SK-N-SH treated with all-trans-retinoic acid at 6 μM for 48 hours (cell line): ENCODE measurements around the gene FAM50A.

ENCODE experiments used
- ATAC-seq: fragments of 200-7000 bp; cut with Tn5 transposase; 3 replicates; pipeline ENCODE4 v1.9.1; 2020; ENCODE audit warnings: mild to moderate bottlenecking, moderate library complexity
- ARNTL ChIP-seq: fragments of 450-650 bp; formaldehyde crosslinking; IDR thresholded peaks from 2 replicates; pipeline ENCODE4 v1.5.0; 2020; ENCODE audit warnings: low read depth, mild to moderate bottlenecking, moderate library complexity, borderline replicate concordance
- CSDC2 ChIP-seq: fragments of 250-450 bp; sonication (Bioruptor Pico); IDR thresholded peaks from 2 replicates; pipeline ENCODE4 v1.5.0; 2020; ENCODE audit warnings: mild to moderate bottlenecking, moderate library complexity
- GLIS3 ChIP-seq: fragments of 250-450 bp; sonication (Bioruptor Pico); IDR thresholded peaks from 2 replicates; pipeline ENCODE4 v1.5.0; 2020; ENCODE audit warnings: mild to moderate bottlenecking, moderate library complexity
- ISL1 ChIP-seq: fragments of 250-450 bp; sonication (Bioruptor Pico); IDR thresholded peaks from 2 replicates; pipeline ENCODE4 v2.1.2; 2022; ENCODE audit warnings: mild to moderate bottlenecking, moderate library complexity
- OSR1 ChIP-seq: fragments of 250-450 bp; sonication (Bioruptor Pico); IDR thresholded peaks from 2 replicates; pipeline ENCODE4 v1.8.0; 2022; ENCODE audit warnings: moderate library complexity, mild to moderate bottlenecking, inconsistent platforms
- PATZ1 ChIP-seq: fragments of 250-450 bp; sonication (Bioruptor Pico); IDR thresholded peaks from 2 replicates; pipeline ENCODE4 v1.8.0; 2020; ENCODE audit warnings: mild to moderate bottlenecking, moderate library complexity, borderline replicate concordance
- POU6F1 ChIP-seq: fragments of 250-450 bp; sonication (Bioruptor Pico); IDR thresholded peaks from 2 replicates; pipeline ENCODE4 v1.8.0; 2021; ENCODE audit warnings: low read depth, mild to moderate bottlenecking, moderate library complexity, borderline replicate concordance
- PPARA ChIP-seq: fragments of 250-450 bp; sonication (Bioruptor Pico); IDR thresholded peaks from 2 replicates; pipeline ENCODE4 v1.5.0; 2020; ENCODE audit warnings: mild to moderate bottlenecking, borderline replicate concordance
- RARB ChIP-seq: fragments of 250-450 bp; sonication (Bioruptor Pico); IDR thresholded peaks from 2 replicates; pipeline ENCODE4 v1.8.0; 2021; ENCODE audit warnings: mild to moderate bottlenecking, moderate library complexity
- SNAI2 ChIP-seq: fragments of 250-450 bp; sonication (Bioruptor Pico); IDR thresholded peaks from 2 replicates; pipeline ENCODE4 v1.5.0; 2020; ENCODE audit warnings: mild to moderate bottlenecking, moderate library complexity
- TCF4 ChIP-seq: fragments of 250-450 bp; sonication (Bioruptor Pico); IDR thresholded peaks from 2 replicates; pipeline ENCODE4 v1.8.0; 2021; ENCODE audit warnings: mild to moderate bottlenecking, moderate library complexity, borderline replicate concordance
- TOX ChIP-seq: fragments of 250-450 bp; sonication (Bioruptor Pico); IDR thresholded peaks from 2 replicates; pipeline ENCODE4 v1.8.0; 2021; ENCODE audit warnings: mild to moderate bottlenecking, moderate library complexity, borderline replicate concordance
- ZC3H10 ChIP-seq: fragments of 250-450 bp; sonication (Bioruptor Pico); IDR thresholded peaks from 2 replicates; pipeline ENCODE4 v1.5.1; 2021; ENCODE audit warnings: mild to moderate bottlenecking, moderate library complexity
- ZFP30 ChIP-seq: fragments of 450-650 bp; formaldehyde crosslinking; IDR thresholded peaks from 2 replicates; pipeline ENCODE4 v1.5.0; 2022; ENCODE audit warnings: mild to moderate bottlenecking, moderate library complexity
- ZNF565 ChIP-seq: fragments of 450-650 bp; formaldehyde crosslinking; conservative IDR thresholded peaks from 2 replicates; pipeline ENCODE4 v1.5.0; 2020; ENCODE audit warnings: low read depth, mild to moderate bottlenecking, moderate library complexity
- ZNF70 ChIP-seq: fragments of 450-650 bp; formaldehyde crosslinking; IDR thresholded peaks from 2 replicates; pipeline ENCODE4 v1.5.0; 2020; ENCODE audit warnings: mild to moderate bottlenecking, moderate library complexity
- ZNF8 ChIP-seq: fragments of 450-650 bp; formaldehyde crosslinking; IDR thresholded peaks from 2 replicates; pipeline ENCODE4 v1.5.0; 2020; ENCODE audit warnings: mild to moderate bottlenecking, moderate library complexity
- TF ChIP-seq, protein P1 (sequence below): fragments of 250-450 bp; sonication (Bioruptor Pico); IDR thresholded peaks from 2 replicates; pipeline ENCODE4 v1.5.1; 2021; ENCODE audit warnings: mild to moderate bottlenecking, moderate library complexity
- TF ChIP-seq, protein P2 (sequence below): fragments of 250-450 bp; sonication (Bioruptor Pico); IDR thresholded peaks from 2 replicates; pipeline ENCODE4 v1.5.1; 2020; ENCODE audit warnings: low read depth, mild to moderate bottlenecking, moderate library complexity
- TF ChIP-seq, protein P3 (sequence below): fragments of 250-450 bp; sonication (Bioruptor Pico); IDR thresholded peaks from 2 replicates; pipeline ENCODE4 v1.5.0; 2020; ENCODE audit warnings: mild to moderate bottlenecking, moderate library complexity

Gene FAM50A

DNA sequence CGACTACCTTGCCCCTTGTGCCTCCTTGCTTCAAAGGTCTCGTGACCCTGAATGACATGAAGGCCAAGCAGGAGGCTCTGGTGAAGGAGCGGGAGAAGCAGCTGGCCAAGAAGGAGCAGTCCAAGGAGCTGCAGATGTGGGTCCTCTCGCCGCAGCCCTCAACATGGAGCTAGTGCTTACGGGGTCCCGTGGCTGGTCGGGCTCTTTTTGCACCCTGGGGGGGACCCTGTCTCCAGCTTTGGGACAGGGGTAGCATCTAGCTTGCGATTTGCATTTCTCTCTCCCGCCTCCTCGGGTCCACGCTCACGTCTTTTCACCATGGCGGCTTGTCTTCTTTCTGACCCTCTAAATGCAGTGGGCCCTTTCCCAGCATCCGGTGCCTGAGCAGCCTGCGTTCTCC lies 1.8 kb downstream of the FAM50A start:
- TF ChIP-seq ZNF70 (CRISPR knock-in tag) (no peak), TOX (CRISPR knock-in tag) (no peak), GLIS3 (CRISPR knock-in tag) (no peak), ZFP30 (no peak), ARNTL (CRISPR knock-in tag) (no peak), RARB (CRISPR knock-in tag) (no peak), SNAI2 (CRISPR knock-in tag) (no peak), ZNF8 (CRISPR knock-in tag) (no peak), PPARA (CRISPR knock-in tag) (no peak), ISL1 (CRISPR knock-in tag) (no peak)
- TF ChIP-seq, protein P1, sequence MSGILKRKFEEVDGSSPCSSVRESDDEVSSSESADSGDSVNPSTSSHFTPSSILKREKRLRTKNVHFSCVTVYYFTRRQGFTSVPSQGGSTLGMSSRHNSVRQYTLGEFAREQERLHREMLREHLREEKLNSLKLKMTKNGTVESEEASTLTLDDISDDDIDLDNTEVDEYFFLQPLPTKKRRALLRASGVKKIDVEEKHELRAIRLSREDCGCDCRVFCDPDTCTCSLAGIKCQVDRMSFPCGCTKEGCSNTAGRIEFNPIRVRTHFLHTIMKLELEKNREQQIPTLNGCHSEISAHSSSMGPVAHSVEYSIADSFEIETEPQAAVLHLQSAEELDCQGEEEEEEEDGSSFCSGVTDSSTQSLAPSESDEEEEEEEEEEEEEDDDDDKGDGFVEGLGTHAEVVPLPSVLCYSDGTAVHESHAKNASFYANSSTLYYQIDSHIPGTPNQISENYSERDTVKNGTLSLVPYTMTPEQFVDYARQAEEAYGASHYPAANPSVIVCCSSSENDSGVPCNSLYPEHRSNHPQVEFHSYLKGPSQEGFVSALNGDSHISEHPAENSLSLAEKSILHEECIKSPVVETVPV (CRISPR knock-in tag) = no peak
- TF ChIP-seq, protein P2, sequence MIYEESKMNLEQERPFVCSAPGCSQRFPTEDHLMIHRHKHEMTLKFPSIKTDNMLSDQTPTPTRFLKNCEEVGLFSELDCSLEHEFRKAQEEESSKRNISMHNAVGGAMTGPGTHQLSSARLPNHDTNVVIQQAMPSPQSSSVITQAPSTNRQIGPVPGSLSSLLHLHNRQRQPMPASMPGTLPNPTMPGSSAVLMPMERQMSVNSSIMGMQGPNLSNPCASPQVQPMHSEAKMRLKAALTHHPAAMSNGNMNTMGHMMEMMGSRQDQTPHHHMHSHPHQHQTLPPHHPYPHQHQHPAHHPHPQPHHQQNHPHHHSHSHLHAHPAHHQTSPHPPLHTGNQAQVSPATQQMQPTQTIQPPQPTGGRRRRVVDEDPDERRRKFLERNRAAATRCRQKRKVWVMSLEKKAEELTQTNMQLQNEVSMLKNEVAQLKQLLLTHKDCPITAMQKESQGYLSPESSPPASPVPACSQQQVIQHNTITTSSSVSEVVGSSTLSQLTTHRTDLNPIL = no peak
- TF ChIP-seq, protein P3, sequence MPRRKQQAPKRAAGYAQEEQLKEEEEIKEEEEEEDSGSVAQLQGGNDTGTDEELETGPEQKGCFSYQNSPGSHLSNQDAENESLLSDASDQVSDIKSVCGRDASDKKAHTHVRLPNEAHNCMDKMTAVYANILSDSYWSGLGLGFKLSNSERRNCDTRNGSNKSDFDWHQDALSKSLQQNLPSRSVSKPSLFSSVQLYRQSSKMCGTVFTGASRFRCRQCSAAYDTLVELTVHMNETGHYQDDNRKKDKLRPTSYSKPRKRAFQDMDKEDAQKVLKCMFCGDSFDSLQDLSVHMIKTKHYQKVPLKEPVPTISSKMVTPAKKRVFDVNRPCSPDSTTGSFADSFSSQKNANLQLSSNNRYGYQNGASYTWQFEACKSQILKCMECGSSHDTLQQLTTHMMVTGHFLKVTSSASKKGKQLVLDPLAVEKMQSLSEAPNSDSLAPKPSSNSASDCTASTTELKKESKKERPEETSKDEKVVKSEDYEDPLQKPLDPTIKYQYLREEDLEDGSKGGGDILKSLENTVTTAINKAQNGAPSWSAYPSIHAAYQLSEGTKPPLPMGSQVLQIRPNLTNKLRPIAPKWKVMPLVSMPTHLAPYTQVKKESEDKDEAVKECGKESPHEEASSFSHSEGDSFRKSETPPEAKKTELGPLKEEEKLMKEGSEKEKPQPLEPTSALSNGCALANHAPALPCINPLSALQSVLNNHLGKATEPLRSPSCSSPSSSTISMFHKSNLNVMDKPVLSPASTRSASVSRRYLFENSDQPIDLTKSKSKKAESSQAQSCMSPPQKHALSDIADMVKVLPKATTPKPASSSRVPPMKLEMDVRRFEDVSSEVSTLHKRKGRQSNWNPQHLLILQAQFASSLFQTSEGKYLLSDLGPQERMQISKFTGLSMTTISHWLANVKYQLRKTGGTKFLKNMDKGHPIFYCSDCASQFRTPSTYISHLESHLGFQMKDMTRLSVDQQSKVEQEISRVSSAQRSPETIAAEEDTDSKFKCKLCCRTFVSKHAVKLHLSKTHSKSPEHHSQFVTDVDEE (CRISPR knock-in tag) = no peak
- no peak for ATAC-seq

DNA sequence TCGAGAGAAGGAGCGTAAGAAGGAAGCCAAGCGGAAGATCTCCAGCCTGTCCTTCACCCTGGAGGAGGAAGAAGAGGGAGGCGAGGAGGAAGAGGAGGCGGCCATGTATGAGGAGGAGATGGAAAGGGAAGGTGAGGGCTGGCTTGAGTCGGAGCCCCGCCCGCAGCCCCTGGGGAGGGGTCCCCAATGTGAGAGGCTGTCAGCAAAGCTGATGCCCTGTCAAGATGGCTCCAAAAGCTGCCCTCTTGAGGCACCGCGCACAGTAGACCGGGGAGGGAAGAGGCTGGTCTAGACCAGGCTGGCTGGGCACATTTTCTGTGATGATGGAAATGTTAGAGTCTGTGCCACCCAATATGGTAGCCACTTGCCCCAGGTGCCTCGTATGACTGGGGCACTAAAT lies 2.5 kb downstream of the FAM50A start:
- TF ChIP-seq, protein P1 (CRISPR knock-in tag) = no peak
- no peak for TF ChIP-seq SNAI2 (CRISPR knock-in tag)
- TF ChIP-seq POU6F1 (CRISPR knock-in tag) = no peak
- TF ChIP-seq RARB (CRISPR knock-in tag) = no peak
- TF ChIP-seq ZFP30 = no peak
- TF ChIP-seq, protein P3 (CRISPR knock-in tag) = no peak
- no peak for TF ChIP-seq ZNF565 (CRISPR knock-in tag)
- TF ChIP-seq ARNTL (CRISPR knock-in tag) = no peak
- no peak for TF ChIP-seq TCF4
- TF ChIP-seq OSR1 = no peak
- no peak for TF ChIP-seq ZC3H10 (CRISPR knock-in tag)
- ATAC-seq = no peak

DNA sequence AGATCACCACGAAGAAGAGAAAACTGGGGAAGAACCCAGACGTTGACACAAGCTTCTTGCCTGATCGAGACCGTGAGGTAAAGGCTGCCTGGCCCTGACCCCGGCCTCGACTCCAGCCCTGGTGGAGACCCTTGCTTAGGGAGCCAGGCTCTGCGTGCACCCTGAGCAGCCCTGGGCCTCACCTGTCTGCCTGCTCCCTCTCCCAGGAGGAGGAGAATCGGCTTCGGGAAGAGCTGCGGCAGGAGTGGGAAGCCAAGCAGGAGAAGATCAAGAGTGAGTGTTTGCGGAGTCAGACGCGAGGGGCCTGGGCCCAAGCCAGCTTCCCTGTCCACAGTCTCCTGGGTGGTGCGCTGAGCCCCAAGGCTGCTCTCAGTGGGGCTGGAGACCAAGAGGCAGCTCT lies 4.5 kb downstream of the FAM50A start:
- no peak for ATAC-seq
- TF ChIP-seq ARNTL (CRISPR knock-in tag) (no peak), RARB (CRISPR knock-in tag) (no peak), PPARA (CRISPR knock-in tag) (no peak), ZNF70 (CRISPR knock-in tag) (no peak), GLIS3 (CRISPR knock-in tag) (no peak), ZFP30 (no peak), PATZ1 (CRISPR knock-in tag) (no peak), CSDC2 (CRISPR knock-in tag) (no peak), OSR1 (no peak), SNAI2 (CRISPR knock-in tag) (no peak), ZC3H10 (CRISPR knock-in tag) (no peak), TCF4 (no peak)
- TF ChIP-seq, protein P3 (CRISPR knock-in tag) = no peak
